ENCODE data around the gene WDR73. TPM values are rescaled to one million over a fixed set of nuclear protein-coding genes. Genes with fewer than 3 reads are reported as not detected.

Gene WDR73
- total and polyA plus RNA-seq, 2 of the 8 experiments (the other 6 are each of a cell fraction or from before 2014, with no cell fraction given): 22.7 to 23.1 TPM

DNA sequence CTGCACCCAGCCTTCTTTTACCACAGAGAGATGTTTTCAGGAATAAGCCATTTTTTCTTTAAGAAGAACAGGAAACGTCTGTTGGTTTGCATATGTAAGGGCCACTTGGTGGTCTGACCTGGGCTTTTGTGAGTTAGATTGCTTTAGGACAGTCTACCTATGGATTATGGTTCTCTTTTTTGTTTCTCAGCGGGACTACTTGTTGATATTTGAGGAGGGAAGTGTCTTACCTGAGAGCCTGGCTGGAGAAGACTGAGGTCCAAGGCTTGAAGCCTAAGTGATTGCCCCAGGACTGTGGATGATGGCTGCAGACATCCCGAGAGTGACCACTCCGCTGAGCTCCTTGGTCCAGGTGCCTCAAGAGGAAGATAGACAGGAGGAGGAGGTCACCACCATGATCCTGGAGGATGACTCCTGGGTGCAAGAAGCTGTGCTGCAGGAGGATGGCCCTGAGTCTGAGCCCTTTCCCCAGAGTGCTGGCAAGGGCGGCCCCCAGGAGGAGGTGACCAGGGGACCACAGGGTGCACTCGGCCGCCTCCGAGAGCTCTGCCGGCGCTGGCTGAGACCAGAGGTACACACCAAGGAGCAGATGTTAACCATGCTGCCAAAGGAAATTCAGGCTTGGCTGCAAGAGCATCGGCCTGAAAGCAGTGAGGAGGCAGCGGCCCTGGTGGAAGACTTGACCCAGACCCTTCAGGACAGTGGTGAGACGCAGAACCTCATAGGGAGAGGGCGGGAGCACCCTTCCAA is 50.3 kb downstream of the WDR73 start:
- H3K79me1 ChIP-seq (ENCODE audit: low read depth, low read length): peaks cover 2% of the 10 kb centered on the region; the same call in 1 of the 2 replicates
- H3K27ac ChIP-seq (ENCODE audit: low read depth, low read length): peak overlapping the region; percentile 43; the same call in 1 of the 2 replicates
- peak overlapping the region; percentile 99 for H2AK5ac ChIP-seq (ENCODE audit: low read depth, low read length)
- peak overlapping the region; percentile 86 for H4K91ac ChIP-seq (replicated peaks; ENCODE audit: insufficient read length, low read length)
- H3K4me1 ChIP-seq (replicated peaks in 1 of 4; ENCODE audit: control insufficient read depth in 3 of 4, insufficient read depth in 4 of 4, low read length in 3 of 4): peaks cover 7 to 25% (median 22%) of the 10 kb centered on the region in 4 experiments
- peaks cover 0 to 25% (median 12%) of the 10 kb centered on the region in 4 experiments; a peak in 5 of 8 replicates for H3K36me3 ChIP-seq (ENCODE audit: control insufficient read depth in 2 of 4, insufficient read depth in 4 of 4, low read length in 3 of 4)
- peak overlapping the region; percentile 100; the same call in 1 of the 2 replicates for H2BK12ac ChIP-seq (ENCODE audit: low read depth, low read length)
- peak; percentile 47 to 61 for DNase-seq (ENCODE audit: low read depth in 1 of 2, low spot score in 2 of 2)
- H3K56ac ChIP-seq (replicated peaks; ENCODE audit: insufficient read length, low read depth, low read length): no peak overlapping the region
- peak overlapping the region; percentile 62 to 65 for H3K4me2 ChIP-seq (ENCODE audit: insufficient read depth in 1 of 2, low read depth in 2 of 2, low read length in 2 of 2)
- H3K9ac ChIP-seq (replicated peaks in 1 of 4; ENCODE audit: extremely low read depth in 1 of 4, low read depth in 3 of 4, low read length in 3 of 4): no peak overlapping the region; a peak in 1 of 7 replicates
- peak overlapping the region; percentile 99 for H2BK20ac ChIP-seq (ENCODE audit: low read length)
- H3K79me2 ChIP-seq (ENCODE audit: control insufficient read depth in 1 of 2, insufficient read depth in 2 of 2, low read length in 2 of 2): peaks cover 17 to 62% of the 10 kb centered on the region in 2 experiments
- peak overlapping the region; percentile 100 for H3K18ac ChIP-seq (ENCODE audit: extremely low read depth, low read length)
- no peak for FAIRE-seq
- H2BK5ac ChIP-seq (ENCODE audit: low read depth, low read length): peak overlapping the region; percentile 100
- no peak overlapping the region for H3K23ac ChIP-seq (ENCODE audit: insufficient read length)
- H2BK120ac ChIP-seq (replicated peaks; ENCODE audit: low read depth, low read length): peak overlapping the region; percentile 91
- peak overlapping the region; percentile 98 for H3K4ac ChIP-seq (replicated peaks; ENCODE audit: insufficient read length, low read depth, low read length)
- H2AFZ ChIP-seq (ENCODE audit: low read length): no peak overlapping the region
- peaks cover 0 to 3% (median 0%) of the 10 kb centered on the region in 4 experiments; a peak in 4 of 7 replicates for H3K27me3 ChIP-seq (replicated peaks in 1 of 4; ENCODE audit: control insufficient read depth in 3 of 4, extremely low read depth in 1 of 4, insufficient read depth in 3 of 4, low read length in 3 of 4)
- no peak overlapping the region for H3K14ac ChIP-seq (ENCODE audit: insufficient read length)
- ChIA-PET CTCF (ENCODE audit: partially characterized antibody) (interaction anchor here (0.6 to 3.5 kb wide), 9 partner anchors 10 to 279 kb away, joined by 3 to 11 read pairs (median 3); no protein-coding TSS in a partner anchor), POLR2A (ENCODE audit: partially characterized antibody) (interaction anchor here (1.1 to 11.9 kb wide), 6 partner anchors 14 to 44 kb away, joined by 4 to 176 read pairs (median 11); no protein-coding TSS in a partner anchor)
- peaks cover 19% of the 10 kb centered on the region for H3K23me2 ChIP-seq (ENCODE audit: low read depth, low read length)
- peak overlapping the region; percentile 24 for H4K5ac ChIP-seq (ENCODE audit: insufficient read length, low read depth, low read length)
- 58% methylated on average over 14 of the region's 14 CpGs; no CpG with 5 or more reads in 1 of the 2 experiments for WGBS, 2 experiments (ENCODE audit: extremely low coverage in 1 of 2, insufficient coverage in 1 of 2, insufficient read length in 1 of 2, insufficient replicate concordance in 2 of 2, low coverage in 1 of 2, low lambda C conversion rate in 2 of 2, missing lambda C conversion rate in 1 of 2)
- peak overlapping the region; percentile 83; the same call in 1 of the 2 replicates for H2BK15ac ChIP-seq (ENCODE audit: low read length)
- H4K8ac ChIP-seq (ENCODE audit: extremely low read depth, insufficient read depth, low read length): no peak overlapping the region
- H3K9me3 ChIP-seq (ENCODE audit: insufficient read depth in 2 of 2, low read depth in 1 of 2, low read length in 1 of 2): no peaks in the 10 kb centered on the region
- H3K4me3 ChIP-seq (ENCODE audit: extremely low read depth in 1 of 4, insufficient read depth in 2 of 4, low read depth in 3 of 4, low read length in 4 of 4): peak overlapping the region in 3 of 4 experiments; percentile 19 to 47 (median 21); a peak in 6 of 8 replicates
- H4K20me1 ChIP-seq (replicated peaks in 1 of 2; ENCODE audit: control insufficient read depth in 1 of 2, insufficient read depth in 2 of 2, low read length in 2 of 2): peaks cover 9 to 23% of the 10 kb centered on the region in 2 experiments
- no peak for TF ChIP-seq RBBP5 (IDR thresholded peaks at IDR 0.05; ENCODE audit: borderline replicate concordance, low read depth, low read length)
- no peak for TF ChIP-seq EZH2 (IDR thresholded peaks at IDR 0.05; ENCODE audit: low read depth, low read length, severe bottlenecking)
- no peak for TF ChIP-seq SP2 (IDR thresholded peaks at IDR 0.05; ENCODE audit: low read length)
- TF ChIP-seq GABPA (IDR thresholded peaks at IDR 0.05; ENCODE audit: borderline replicate concordance, insufficient read depth, low read length): no peak
- TF ChIP-seq, protein P1, sequence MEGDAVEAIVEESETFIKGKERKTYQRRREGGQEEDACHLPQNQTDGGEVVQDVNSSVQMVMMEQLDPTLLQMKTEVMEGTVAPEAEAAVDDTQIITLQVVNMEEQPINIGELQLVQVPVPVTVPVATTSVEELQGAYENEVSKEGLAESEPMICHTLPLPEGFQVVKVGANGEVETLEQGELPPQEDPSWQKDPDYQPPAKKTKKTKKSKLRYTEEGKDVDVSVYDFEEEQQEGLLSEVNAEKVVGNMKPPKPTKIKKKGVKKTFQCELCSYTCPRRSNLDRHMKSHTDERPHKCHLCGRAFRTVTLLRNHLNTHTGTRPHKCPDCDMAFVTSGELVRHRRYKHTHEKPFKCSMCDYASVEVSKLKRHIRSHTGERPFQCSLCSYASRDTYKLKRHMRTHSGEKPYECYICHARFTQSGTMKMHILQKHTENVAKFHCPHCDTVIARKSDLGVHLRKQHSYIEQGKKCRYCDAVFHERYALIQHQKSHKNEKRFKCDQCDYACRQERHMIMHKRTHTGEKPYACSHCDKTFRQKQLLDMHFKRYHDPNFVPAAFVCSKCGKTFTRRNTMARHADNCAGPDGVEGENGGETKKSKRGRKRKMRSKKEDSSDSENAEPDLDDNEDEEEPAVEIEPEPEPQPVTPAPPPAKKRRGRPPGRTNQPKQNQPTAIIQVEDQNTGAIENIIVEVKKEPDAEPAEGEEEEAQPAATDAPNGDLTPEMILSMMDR (IDR thresholded peaks at IDR 0.05; ENCODE audit: control extremely low read depth in 1 of 3, insufficient read depth in 1 of 3, low read depth in 1 of 3, low read length in 3 of 3): no peak
- 0 out of 2 replicates have a peak, but pooled peaks have one; percentile 8 for TF ChIP-seq KDM1A (IDR thresholded peaks at IDR 0.05; ENCODE audit: borderline replicate concordance, low read length)
- TF ChIP-seq CEBPB (IDR thresholded peaks at IDR 0.05; ENCODE audit: low read depth, low read length): no peak
- TF ChIP-seq CTBP2 (IDR thresholded peaks at IDR 0.05; ENCODE audit: borderline replicate concordance, insufficient read depth, insufficient read length, low read length): peak; percentile 50
